Fibroblast of villous mesenchyme (primary cell): Measurements from ENCODE around the gene CDH23. TPM values are rescaled to one million over a fixed set of nuclear protein-coding genes. Genes with fewer than 3 reads are reported as not detected.

ENCODE experiments used
- DNase-seq: peaks from one replicate; pipeline ENCODE4 v3.0.0-alpha.2; 2010; ENCODE audit warnings: low read depth
- H3K4me3 ChIP-seq: 2 replicates; pipeline ENCODE4 v1.5.1; 2011; ENCODE audit warnings: low read depth, mild to moderate bottlenecking, low read length
- total RNA-seq: library from RNA; depleted of rRNA; stranded (reverse); fragments of >200 nt; gene quantifications from 2 replicates; pipeline ENCODE4 v1.2.3, GENCODE V29; 2012
- TF ChIP-seq, protein P1 (sequence below): IDR thresholded peaks from 2 replicates; pipeline ENCODE4 v1.5.1; 2012; ENCODE audit warnings: low read depth, mild to moderate bottlenecking, low read length; ENCODE audit not compliant: insufficient read depth

CDH23 gene
- total RNA-seq, 1 donor = under 0.01 TPM

DNA sequence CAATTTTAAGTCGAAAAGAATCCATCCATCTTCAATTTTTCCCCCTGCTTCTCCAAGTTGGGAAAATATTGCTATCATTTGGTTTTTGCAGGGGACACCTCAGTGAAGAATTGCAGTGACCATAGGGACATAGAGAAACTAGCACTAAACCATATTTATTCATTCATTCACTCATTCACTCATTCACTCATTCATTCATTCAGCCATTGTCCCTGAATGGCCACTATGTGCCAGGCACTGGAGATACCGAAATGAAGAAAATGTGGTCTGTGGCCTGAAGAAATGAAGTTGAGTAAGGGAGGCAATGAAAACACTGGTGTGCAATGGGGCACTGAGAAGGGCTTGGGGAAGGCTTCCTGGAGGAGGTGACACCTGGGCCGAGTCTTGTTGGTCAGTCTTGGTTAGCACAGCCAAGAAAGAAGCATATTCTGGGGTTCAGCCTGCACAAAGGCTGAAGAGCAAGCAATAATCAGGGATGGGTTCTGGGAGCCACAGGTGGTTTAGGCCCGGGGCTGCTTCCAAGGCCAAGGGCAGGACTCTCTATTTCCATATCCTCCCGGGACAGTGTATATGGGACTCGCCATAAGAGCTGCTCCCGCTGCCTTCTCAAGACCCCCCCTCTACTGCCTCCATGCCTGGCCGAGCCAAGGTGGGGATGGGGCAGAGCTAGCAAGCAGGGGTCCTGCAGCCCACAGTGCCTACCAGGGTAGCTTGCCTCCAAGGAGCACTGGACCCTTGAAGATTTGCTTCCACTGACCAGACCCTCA, 348.4 kb downstream of the CDH23 start:
- DNase-seq = no peak
- TF ChIP-seq, protein P1, sequence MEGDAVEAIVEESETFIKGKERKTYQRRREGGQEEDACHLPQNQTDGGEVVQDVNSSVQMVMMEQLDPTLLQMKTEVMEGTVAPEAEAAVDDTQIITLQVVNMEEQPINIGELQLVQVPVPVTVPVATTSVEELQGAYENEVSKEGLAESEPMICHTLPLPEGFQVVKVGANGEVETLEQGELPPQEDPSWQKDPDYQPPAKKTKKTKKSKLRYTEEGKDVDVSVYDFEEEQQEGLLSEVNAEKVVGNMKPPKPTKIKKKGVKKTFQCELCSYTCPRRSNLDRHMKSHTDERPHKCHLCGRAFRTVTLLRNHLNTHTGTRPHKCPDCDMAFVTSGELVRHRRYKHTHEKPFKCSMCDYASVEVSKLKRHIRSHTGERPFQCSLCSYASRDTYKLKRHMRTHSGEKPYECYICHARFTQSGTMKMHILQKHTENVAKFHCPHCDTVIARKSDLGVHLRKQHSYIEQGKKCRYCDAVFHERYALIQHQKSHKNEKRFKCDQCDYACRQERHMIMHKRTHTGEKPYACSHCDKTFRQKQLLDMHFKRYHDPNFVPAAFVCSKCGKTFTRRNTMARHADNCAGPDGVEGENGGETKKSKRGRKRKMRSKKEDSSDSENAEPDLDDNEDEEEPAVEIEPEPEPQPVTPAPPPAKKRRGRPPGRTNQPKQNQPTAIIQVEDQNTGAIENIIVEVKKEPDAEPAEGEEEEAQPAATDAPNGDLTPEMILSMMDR = no peak
- no peak overlapping the region for H3K4me3 ChIP-seq

DNA sequence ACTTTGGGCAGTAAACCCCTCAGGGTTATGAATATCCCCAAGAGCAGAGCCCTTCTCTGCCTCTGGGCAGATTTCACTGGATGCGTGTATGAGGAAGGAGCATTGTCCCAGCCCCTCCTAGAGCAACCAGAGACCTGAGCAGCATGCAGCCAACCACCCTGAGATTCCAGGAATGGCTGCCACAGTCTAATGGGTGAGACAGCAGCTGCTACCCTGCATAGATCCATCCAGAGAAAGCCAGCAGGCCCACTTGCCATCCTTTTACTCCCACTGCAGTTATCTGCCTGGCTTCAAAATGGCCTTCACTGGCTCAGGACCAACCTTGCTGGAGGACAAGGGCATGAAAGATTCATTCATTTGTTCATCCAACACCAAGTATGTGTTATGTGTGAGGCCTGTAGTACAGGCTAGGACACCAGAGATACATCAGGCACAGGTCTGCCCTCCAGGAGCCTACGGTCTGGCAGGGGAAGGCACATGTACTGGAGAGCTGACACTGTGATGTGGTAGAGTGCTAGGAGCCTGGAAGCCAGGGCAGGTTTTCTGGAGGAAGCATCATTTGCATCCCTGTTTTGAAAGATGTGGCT, 349.0 kb downstream of the CDH23 start:
- no peak for DNase-seq
- no peak overlapping the region for H3K4me3 ChIP-seq
- TF ChIP-seq, protein P1 = no peak

DNA sequence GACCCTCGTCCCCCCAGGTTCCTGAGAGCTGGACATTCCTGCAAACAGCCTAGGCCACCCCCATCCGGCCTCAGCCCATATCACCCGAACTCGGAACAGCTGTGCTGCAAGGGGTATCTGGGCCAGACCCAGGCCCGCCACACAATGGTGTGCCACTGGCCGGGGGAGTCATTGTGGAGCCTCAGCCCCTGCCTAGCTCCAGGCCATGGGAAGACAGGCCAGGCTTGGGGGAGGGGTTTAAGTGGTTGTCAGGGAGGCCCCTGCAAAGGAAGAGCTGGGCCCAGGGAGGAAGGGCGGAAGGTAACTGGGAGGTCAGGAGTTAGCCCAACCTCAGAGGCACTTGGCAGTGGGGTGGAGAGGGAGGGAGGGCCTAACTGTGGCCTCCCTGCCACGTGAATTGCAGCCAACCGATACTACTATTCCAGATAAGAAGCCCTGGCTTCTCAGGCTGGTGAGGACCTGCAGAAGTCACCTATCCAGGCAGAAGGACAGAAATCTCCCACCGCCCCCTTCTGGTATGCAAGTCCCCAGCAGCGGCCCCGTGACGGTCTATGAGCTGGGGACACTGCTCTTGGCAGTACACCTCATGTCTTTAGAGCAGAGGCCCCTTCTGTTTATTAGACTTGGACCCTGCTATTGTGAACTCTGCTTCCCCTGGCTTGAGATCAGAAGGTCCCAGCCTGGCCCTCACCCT, 349.8 kb downstream of the CDH23 start:
- TF ChIP-seq, protein P1 = no peak
- H3K4me3 ChIP-seq = no peak overlapping the region
- no peak for DNase-seq

DNA sequence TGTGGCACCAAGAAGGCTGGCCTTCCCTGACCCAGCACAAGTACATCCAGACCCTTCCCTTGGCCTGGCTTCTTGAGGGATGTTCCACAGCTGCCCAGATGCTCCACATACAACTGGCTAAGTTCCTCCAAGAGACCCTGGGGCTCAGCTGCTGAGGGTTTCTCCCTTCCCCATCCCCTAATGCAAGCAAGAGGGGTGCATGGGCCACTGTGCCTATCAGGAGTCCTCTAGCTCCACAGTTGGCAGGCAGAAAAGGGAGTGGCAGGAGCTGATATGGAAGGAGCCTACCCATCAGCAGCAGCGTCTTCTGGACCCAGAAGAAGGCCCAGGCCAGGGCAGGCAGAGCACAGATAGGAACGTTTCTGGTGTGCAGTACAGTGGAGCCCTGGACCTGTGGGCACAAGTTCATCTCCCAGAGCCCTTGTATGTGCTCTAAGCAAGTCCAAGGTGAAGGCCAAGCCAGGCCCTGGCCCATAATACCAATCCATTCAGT, 350.4 kb downstream of the CDH23 start:
- no peak overlapping the region for H3K4me3 ChIP-seq
- DNase-seq = no peak
- TF ChIP-seq, protein P1 = no peak

DNA sequence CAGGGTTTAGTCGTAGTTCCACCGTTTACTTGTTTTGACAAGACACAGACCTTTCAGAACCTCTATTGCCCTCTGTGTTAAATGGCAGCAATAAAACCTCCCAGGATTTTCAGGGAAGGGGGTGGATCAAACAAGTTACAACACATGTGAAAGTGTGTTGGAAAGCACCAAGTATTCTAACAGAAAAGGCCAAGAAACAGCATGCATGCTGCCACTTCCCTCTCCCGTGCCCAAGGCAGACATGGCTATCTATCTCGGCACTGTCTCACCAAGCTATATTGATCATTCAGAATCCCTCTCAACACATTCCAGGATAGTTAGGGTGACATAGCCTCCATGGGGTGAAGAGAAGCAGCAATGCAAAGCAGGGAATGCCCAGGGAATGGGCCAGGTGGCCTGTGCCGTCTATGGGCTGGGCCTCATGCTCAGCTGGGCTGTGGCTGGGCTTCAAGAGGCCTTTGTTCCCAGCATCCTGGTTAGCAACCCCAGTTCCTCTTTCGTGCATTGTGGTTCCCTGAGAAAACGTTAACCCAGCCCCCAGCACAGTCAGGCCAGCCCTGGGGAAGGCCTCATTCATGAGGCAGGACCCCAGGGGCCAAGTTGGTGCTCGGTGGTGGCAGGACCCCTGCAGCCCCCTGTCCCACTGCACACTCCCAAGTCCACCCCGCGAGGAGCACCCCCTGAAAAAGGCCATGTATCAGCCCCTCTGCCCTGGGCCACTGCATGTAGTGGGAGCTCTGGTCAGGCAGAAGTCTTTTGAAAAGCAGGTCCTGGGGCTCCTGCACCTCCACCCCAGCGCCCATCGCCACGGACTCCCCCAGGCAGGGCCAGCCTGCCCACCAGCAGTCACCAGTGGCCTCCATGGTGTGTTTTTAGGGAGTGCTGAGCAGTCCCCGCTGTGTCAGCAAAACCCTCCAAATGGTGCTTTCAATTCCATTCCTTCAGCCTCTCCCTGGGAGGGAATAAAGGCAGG, 351.1 kb downstream of the CDH23 start:
- TF ChIP-seq, protein P1 = no peak
- no peak overlapping the region for H3K4me3 ChIP-seq
- DNase-seq = peak; percentile 60

DNA sequence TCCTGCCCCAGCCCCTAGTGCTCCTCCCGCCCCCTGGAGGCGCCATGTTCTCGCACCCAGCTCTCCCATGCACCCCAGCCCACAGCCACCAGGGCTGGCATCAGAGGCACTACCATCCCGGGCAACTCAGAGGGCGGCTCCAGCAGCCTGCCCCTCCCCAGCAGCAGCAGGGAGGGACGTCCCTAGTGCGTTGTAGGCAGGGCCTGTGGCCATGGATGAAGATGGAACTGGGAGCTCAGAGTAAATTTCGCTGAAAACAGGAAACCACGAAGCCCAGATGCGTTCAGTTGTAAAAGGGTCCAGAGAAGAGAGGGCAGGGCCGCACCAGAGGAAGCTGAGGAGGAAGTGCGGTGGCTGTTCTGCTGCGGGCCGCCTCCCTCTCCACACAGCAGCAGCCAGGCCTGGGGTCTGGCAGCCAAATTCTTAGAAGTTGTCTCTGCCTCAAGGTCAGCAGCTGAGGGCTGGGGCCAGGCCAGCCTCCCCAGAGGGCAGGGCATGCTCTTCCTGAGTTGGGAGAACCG, 352.0 kb downstream of the CDH23 start:
- TF ChIP-seq, protein P1 = no peak
- DNase-seq = no peak
- H3K4me3 ChIP-seq = no peak overlapping the region
